ENCODE measurements around the gene C7orf57. TPM values are rescaled to one million over a fixed set of nuclear protein-coding genes. Genes with fewer than 3 reads are reported as not detected.

C7orf57 gene
- polyA plus RNA-seq, 3 donors: 0.05 TPM; not detected in 2

GRCh38 chr7:48042636-48043035 lies 7.3 kb downstream of the C7orf57 start:
- Mint-ChIP-seq H3K4me3 (no peak overlapping the region), H3K9me3 (no peaks in the 10 kb centered on the region), H3K36me3 (no peaks in the 10 kb centered on the region), H3K27me3 (ENCODE audit: low read depth in 3 of 3) (peaks cover 16 to 17% (median 17%) of the 10 kb centered on the region in 3 donors), H3K4me1 (peaks cover 8% of the 10 kb centered on the region), H3K27ac (no peak overlapping the region)
- H3K36me3 ChIP-seq (replicated peaks in 1 of 2; ENCODE audit: control insufficient read depth in 1 of 2, insufficient read depth in 2 of 2, low read length in 2 of 2): no peaks in the 10 kb centered on the region
- no peaks in the 10 kb centered on the region for H3K9me3 ChIP-seq (replicated peaks in 1 of 2; ENCODE audit: control insufficient read depth in 1 of 2, insufficient read depth in 1 of 2, low read length in 2 of 2)
- H3K27ac ChIP-seq (ENCODE audit: low read depth in 1 of 2, low read length in 2 of 2): no peak overlapping the region
- 55% methylated on average over 3 of the region's 3 CpGs for WGBS (ENCODE audit: insufficient coverage)
- intact Hi-C loops (cut with micrococcal nuclease): no loop called here
- H3K79me2 ChIP-seq (ENCODE audit: insufficient read depth, low read length): no peaks in the 10 kb centered on the region
- H3K4me2 ChIP-seq (replicated peaks; ENCODE audit: extremely low read depth, low read length, poor library complexity, severe bottlenecking): no peak overlapping the region
- no peaks in the 10 kb centered on the region for H3K4me1 ChIP-seq (ENCODE audit: control insufficient read depth in 1 of 2, insufficient read depth in 2 of 2, low read length in 2 of 2)
- DNase-seq: no peak
- TF ChIP-seq CTCF (IDR thresholded peaks at IDR 0.05): no peak
- peaks cover 0 to 5% of the 10 kb centered on the region in 2 donors for H3K27me3 ChIP-seq (ENCODE audit: control insufficient read depth in 2 of 2, insufficient read depth in 2 of 2, low read length in 2 of 2)
- no peak overlapping the region for H2AFZ ChIP-seq (ENCODE audit: insufficient read depth, low read depth, low read length, poor library complexity, severe bottlenecking)
- no peaks in the 10 kb centered on the region for H4K20me1 ChIP-seq (ENCODE audit: insufficient read depth, low read length)
- no peak overlapping the region for H3K9ac ChIP-seq (ENCODE audit: insufficient read depth, low read length, poor library complexity, severe bottlenecking)
- H3K4me3 ChIP-seq (replicated peaks in 1 of 3; ENCODE audit: low read depth in 2 of 3, low read length in 3 of 3): no peak overlapping the region

GRCh38 chr7:48045195-48045765 lies 9.9 kb downstream of the C7orf57 start:
- no peaks in the 10 kb centered on the region for H3K36me3 Mint-ChIP-seq
- no peaks in the 10 kb centered on the region for H3K9me3 Mint-ChIP-seq
- peaks cover 0 to 5% of the 10 kb centered on the region in 2 donors for H3K4me1 ChIP-seq (ENCODE audit: control insufficient read depth in 1 of 2, insufficient read depth in 2 of 2, low read length in 2 of 2)
- H3K27me3 Mint-ChIP-seq (ENCODE audit: low read depth in 3 of 3): peaks cover 11 to 14% (median 12%) of the 10 kb centered on the region in 3 donors
- H3K4me3 ChIP-seq (replicated peaks in 1 of 3; ENCODE audit: low read depth in 2 of 3, low read length in 3 of 3): no peak overlapping the region
- no peaks in the 10 kb centered on the region for H3K27me3 ChIP-seq (ENCODE audit: control insufficient read depth in 2 of 2, insufficient read depth in 2 of 2, low read length in 2 of 2)
- no peaks in the 10 kb centered on the region for H3K79me2 ChIP-seq (ENCODE audit: insufficient read depth, low read length)
- H3K4me2 ChIP-seq (replicated peaks; ENCODE audit: extremely low read depth, low read length, poor library complexity, severe bottlenecking): no peak overlapping the region
- DNase-seq: no peak
- peak overlapping the region in 2 of 7 donors; percentile 48 to 55 for H3K27ac Mint-ChIP-seq
- no peaks in the 10 kb centered on the region for H4K20me1 ChIP-seq (ENCODE audit: insufficient read depth, low read length)
- no peak overlapping the region for H3K27ac ChIP-seq (ENCODE audit: low read depth in 1 of 2, low read length in 2 of 2)
- intact Hi-C loops (cut with micrococcal nuclease): no loop called here
- TF ChIP-seq CTCF (IDR thresholded peaks at IDR 0.05): no peak
- no peak overlapping the region for H3K4me3 Mint-ChIP-seq
- peaks cover 17% of the 10 kb centered on the region for H3K4me1 Mint-ChIP-seq
- no peak overlapping the region for H3K9ac ChIP-seq (ENCODE audit: insufficient read depth, low read length, poor library complexity, severe bottlenecking)
- no peaks in the 10 kb centered on the region for H3K36me3 ChIP-seq (replicated peaks in 1 of 2; ENCODE audit: control insufficient read depth in 1 of 2, insufficient read depth in 2 of 2, low read length in 2 of 2)
- 84% methylated on average over 9 of the region's 9 CpGs for WGBS (ENCODE audit: insufficient coverage)
- H3K9me3 ChIP-seq (replicated peaks in 1 of 2; ENCODE audit: control insufficient read depth in 1 of 2, insufficient read depth in 1 of 2, low read length in 2 of 2): no peaks in the 10 kb centered on the region
- no peak overlapping the region for H2AFZ ChIP-seq (ENCODE audit: insufficient read depth, low read depth, low read length, poor library complexity, severe bottlenecking)
